ENCODE data around the gene FBXO7.

Gene FBXO7

GRCh38 chr22:32489377-32489776 lies 14.8 kb downstream of the FBXO7 start:
- Histone ChIP-seq H3K27me3 (ENCODE audit: insufficient read depth, low read length) (no peaks in the 10 kb centered on the region), H2AFZ (ENCODE audit: low read length, unreplicated experiment) (no peak overlapping the region), H3K4me1 (ENCODE audit: control insufficient read depth, insufficient read depth, low read length, unreplicated experiment) (peaks cover 6% of the 10 kb centered on the region), H3K27ac (ENCODE audit: low read depth, low read length) (no peak overlapping the region), H3K4me3 (ENCODE audit: low read depth, low read length) (no peak overlapping the region), H3K36me3 (ENCODE audit: insufficient read depth, low read length) (peaks cover 32% of the 10 kb centered on the region), H3K79me2 (ENCODE audit: control insufficient read depth, insufficient read depth, low read length, unreplicated experiment) (no peaks in the 10 kb centered on the region)

GRCh38 chr22:32490279-32490678 lies 15.7 kb downstream of the FBXO7 start:
- no peaks in the 10 kb centered on the region for H3K27me3 ChIP-seq (ENCODE audit: insufficient read depth, low read length)
- no peak overlapping the region for H3K4me3 ChIP-seq (ENCODE audit: low read depth, low read length)
- peaks cover 6% of the 10 kb centered on the region for H3K4me1 ChIP-seq (ENCODE audit: control insufficient read depth, insufficient read depth, low read length, unreplicated experiment)
- H3K36me3 ChIP-seq (ENCODE audit: insufficient read depth, low read length) = peaks cover 31% of the 10 kb centered on the region
- H3K79me2 ChIP-seq (ENCODE audit: control insufficient read depth, insufficient read depth, low read length, unreplicated experiment) = no peaks in the 10 kb centered on the region
- H2AFZ ChIP-seq (ENCODE audit: low read length, unreplicated experiment) = no peak overlapping the region
- H3K27ac ChIP-seq (ENCODE audit: low read depth, low read length) = no peak overlapping the region

GRCh38 chr22:32492111-32492510 lies 17.5 kb downstream of the FBXO7 start:
- H3K36me3 ChIP-seq (ENCODE audit: insufficient read depth, low read length) = peaks cover 26% of the 10 kb centered on the region
- no peaks in the 10 kb centered on the region for H3K4me1 ChIP-seq (ENCODE audit: control insufficient read depth, insufficient read depth, low read length, unreplicated experiment)
- no peak overlapping the region for H3K27ac ChIP-seq (ENCODE audit: low read depth, low read length)
- no peaks in the 10 kb centered on the region for H3K79me2 ChIP-seq (ENCODE audit: control insufficient read depth, insufficient read depth, low read length, unreplicated experiment)
- H2AFZ ChIP-seq (ENCODE audit: low read length, unreplicated experiment) = no peak overlapping the region
- no peak overlapping the region for H3K4me3 ChIP-seq (ENCODE audit: low read depth, low read length)
- H3K27me3 ChIP-seq (ENCODE audit: insufficient read depth, low read length) = no peaks in the 10 kb centered on the region

GRCh38 chr22:32493551-32493950 lies 18.9 kb downstream of the FBXO7 start:
- H3K79me2 ChIP-seq (ENCODE audit: control insufficient read depth, insufficient read depth, low read length, unreplicated experiment) = no peaks in the 10 kb centered on the region
- no peaks in the 10 kb centered on the region for H3K4me1 ChIP-seq (ENCODE audit: control insufficient read depth, insufficient read depth, low read length, unreplicated experiment)
- H3K36me3 ChIP-seq (ENCODE audit: insufficient read depth, low read length) = peaks cover 32% of the 10 kb centered on the region
- H3K27ac ChIP-seq (ENCODE audit: low read depth, low read length) = no peak overlapping the region
- no peak overlapping the region for H2AFZ ChIP-seq (ENCODE audit: low read length, unreplicated experiment)
- H3K4me3 ChIP-seq (ENCODE audit: low read depth, low read length) = no peak overlapping the region
- no peaks in the 10 kb centered on the region for H3K27me3 ChIP-seq (ENCODE audit: insufficient read depth, low read length)

GRCh38 chr22:32494971-32495370 lies 20.4 kb downstream of the FBXO7 start:
- Histone ChIP-seq H3K27ac (ENCODE audit: low read depth, low read length) (no peak overlapping the region), H3K36me3 (ENCODE audit: insufficient read depth, low read length) (peaks cover 32% of the 10 kb centered on the region)

DNA sequence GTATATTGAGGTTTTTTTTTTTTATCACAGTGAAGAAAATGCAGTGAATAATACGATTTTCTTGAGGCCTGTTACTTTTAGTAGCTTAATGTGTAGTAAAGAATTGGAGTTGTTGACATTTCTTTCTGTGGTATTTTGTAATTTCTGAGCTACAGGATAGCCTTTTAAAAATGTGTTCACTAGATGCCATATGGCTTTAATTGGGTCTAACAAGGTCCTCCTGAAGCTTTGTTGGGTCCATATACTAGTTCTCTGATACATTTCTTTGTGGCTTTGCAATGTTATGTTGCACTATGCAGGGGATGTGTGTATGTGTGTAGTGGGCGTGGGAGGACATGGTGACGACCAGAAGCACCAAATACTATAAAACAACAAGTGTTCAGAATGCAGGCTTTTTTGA lies 25.1 kb downstream of the FBXO7 start:
- no peaks in the 10 kb centered on the region for H3K79me2 ChIP-seq (ENCODE audit: control insufficient read depth, insufficient read depth, low read length, unreplicated experiment)
- no peaks in the 10 kb centered on the region for H3K4me1 ChIP-seq (ENCODE audit: control insufficient read depth, insufficient read depth, low read length, unreplicated experiment)
- no peak overlapping the region for H2AFZ ChIP-seq (ENCODE audit: low read length, unreplicated experiment)
- no peak overlapping the region for H3K4me3 ChIP-seq (ENCODE audit: low read depth, low read length)
- H3K27me3 ChIP-seq (ENCODE audit: insufficient read depth, low read length) = no peaks in the 10 kb centered on the region
- H3K36me3 ChIP-seq (ENCODE audit: insufficient read depth, low read length) = peaks cover 16% of the 10 kb centered on the region; the same call in 1 of the 2 replicates
- no peak overlapping the region for H3K27ac ChIP-seq (ENCODE audit: low read depth, low read length)

More at GRCh38 chr22:32494971-32495370, 20.4 kb downstream of the FBXO7 start:
- H2AFZ ChIP-seq (ENCODE audit: low read length, unreplicated experiment) = no peak overlapping the region
- no peaks in the 10 kb centered on the region for H3K79me2 ChIP-seq (ENCODE audit: control insufficient read depth, insufficient read depth, low read length, unreplicated experiment)
- no peaks in the 10 kb centered on the region for H3K27me3 ChIP-seq (ENCODE audit: insufficient read depth, low read length)
- no peaks in the 10 kb centered on the region for H3K4me1 ChIP-seq (ENCODE audit: control insufficient read depth, insufficient read depth, low read length, unreplicated experiment)
- H3K4me3 ChIP-seq (ENCODE audit: low read depth, low read length) = no peak overlapping the region

- H3K79me2 ChIP-seq (ENCODE audit: control insufficient read depth, insufficient read depth, low read length, unreplicated experiment) = no peaks in the 10 kb centered on the region
- H3K27ac ChIP-seq (ENCODE audit: low read depth, low read length) = no peak overlapping the region
- no peak overlapping the region for H3K4me3 ChIP-seq (ENCODE audit: low read depth, low read length)
- H3K4me1 ChIP-seq (ENCODE audit: control insufficient read depth, insufficient read depth, low read length, unreplicated experiment) = no peaks in the 10 kb centered on the region
- H3K36me3 ChIP-seq (ENCODE audit: insufficient read depth, low read length) = peaks cover 6% of the 10 kb centered on the region; the same call in 1 of the 2 replicates
- H3K27me3 ChIP-seq (ENCODE audit: insufficient read depth, low read length) = no peaks in the 10 kb centered on the region
- H2AFZ ChIP-seq (ENCODE audit: low read length, unreplicated experiment) = no peak overlapping the region
Observed at GRCh38 chr22:32501836-32502752, 27.5 kb downstream of the FBXO7 start.

DNA sequence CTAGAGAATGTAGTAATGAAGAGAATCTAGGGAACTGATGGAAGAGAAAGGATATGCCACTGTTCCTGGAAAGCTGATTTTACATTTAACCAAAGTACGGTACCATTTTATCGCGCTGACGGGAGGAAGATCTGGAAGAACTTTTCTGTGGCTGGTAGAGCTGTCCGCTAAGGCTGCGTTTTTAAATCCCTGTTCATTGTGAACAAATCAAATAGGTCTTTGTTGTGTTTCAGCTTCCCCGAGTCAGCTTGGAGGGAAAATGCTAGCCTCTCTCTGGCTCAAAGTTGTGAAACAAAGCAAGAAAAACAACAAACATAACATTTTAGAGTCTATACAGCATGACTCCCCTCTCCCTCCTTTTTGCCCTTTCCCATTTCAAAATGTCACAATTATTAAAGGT lies 34.4 kb downstream of the FBXO7 start:
- no peaks in the 10 kb centered on the region for H3K4me1 ChIP-seq (ENCODE audit: control insufficient read depth, insufficient read depth, low read length, unreplicated experiment)
- no peak overlapping the region for H2AFZ ChIP-seq (ENCODE audit: low read length, unreplicated experiment)
- H3K4me3 ChIP-seq (ENCODE audit: low read depth, low read length) = no peak overlapping the region
- no peaks in the 10 kb centered on the region for H3K79me2 ChIP-seq (ENCODE audit: control insufficient read depth, insufficient read depth, low read length, unreplicated experiment)
- no peak overlapping the region for H3K27ac ChIP-seq (ENCODE audit: low read depth, low read length)
- no peaks in the 10 kb centered on the region for H3K36me3 ChIP-seq (ENCODE audit: insufficient read depth, low read length)
- no peaks in the 10 kb centered on the region for H3K27me3 ChIP-seq (ENCODE audit: insufficient read depth, low read length)

- no peaks in the 10 kb centered on the region for H3K36me3 ChIP-seq (ENCODE audit: insufficient read depth, low read length)
- no peaks in the 10 kb centered on the region for H3K79me2 ChIP-seq (ENCODE audit: control insufficient read depth, insufficient read depth, low read length, unreplicated experiment)
- H2AFZ ChIP-seq (ENCODE audit: low read length, unreplicated experiment) = no peak overlapping the region
- no peak overlapping the region for H3K4me3 ChIP-seq (ENCODE audit: low read depth, low read length)
- H3K27ac ChIP-seq (ENCODE audit: low read depth, low read length) = no peak overlapping the region
- no peaks in the 10 kb centered on the region for H3K27me3 ChIP-seq (ENCODE audit: insufficient read depth, low read length)
- H3K4me1 ChIP-seq (ENCODE audit: control insufficient read depth, insufficient read depth, low read length, unreplicated experiment) = no peaks in the 10 kb centered on the region
Observed at GRCh38 chr22:32511274-32511673, 36.7 kb downstream of the FBXO7 start.

GRCh38 chr22:32511776-32512175 lies 37.2 kb downstream of the FBXO7 start:
- Histone ChIP-seq H2AFZ (ENCODE audit: low read length, unreplicated experiment) (no peak overlapping the region), H3K4me1 (ENCODE audit: control insufficient read depth, insufficient read depth, low read length, unreplicated experiment) (no peaks in the 10 kb centered on the region), H3K27ac (ENCODE audit: low read depth, low read length) (no peak overlapping the region), H3K36me3 (ENCODE audit: insufficient read depth, low read length) (no peaks in the 10 kb centered on the region), H3K27me3 (ENCODE audit: insufficient read depth, low read length) (no peaks in the 10 kb centered on the region), H3K79me2 (ENCODE audit: control insufficient read depth, insufficient read depth, low read length, unreplicated experiment) (no peaks in the 10 kb centered on the region), H3K4me3 (ENCODE audit: low read depth, low read length) (no peak overlapping the region)

Measured in ACC112 (cell line).